Calu3 (cell line): Measurements from ENCODE around the gene PPY. TPM values are rescaled to one million over a fixed set of nuclear protein-coding genes. Genes with fewer than 3 reads are reported as not detected.

ENCODE experiments used
- BruUV-seq: library from RNA; stranded (reverse); fragments of 400-500 nt; replicated peaks from 2 replicates; lab custom pipeline; 2021; lab: Mats Ljungman, UMichigan
- CTCF ChIA-PET: fragments of 300-600 bp; sonication (Branson Sonifier 250); formaldehyde crosslinking; loops from one replicate; lab custom pipeline; 2022; ENCODE audit warnings: antibody characterized with exemption; lab: Charles Lee
- DNase-seq: peaks from one replicate; pipeline ENCODE4 v3.0.0; 2022
- H3K27ac Mint-ChIP-seq: one replicate; pipeline ENCODE4 v1.8.0; 2022; ENCODE audit warnings: mixed read lengths; ENCODE audit not compliant: unreplicated experiment
- H3K27me3 Mint-ChIP-seq: one replicate; pipeline ENCODE4 v1.8.0; 2022; ENCODE audit warnings: mixed read lengths; ENCODE audit not compliant: unreplicated experiment
- H3K36me3 Mint-ChIP-seq: one replicate; pipeline ENCODE4 v1.8.0; 2022; ENCODE audit warnings: mild to moderate bottlenecking, moderate library complexity, mixed read lengths; ENCODE audit not compliant: insufficient read depth, unreplicated experiment
- H3K4me1 Mint-ChIP-seq: one replicate; pipeline ENCODE4 v1.8.0; 2022; ENCODE audit warnings: mild to moderate bottlenecking, low read depth, mixed read lengths; ENCODE audit not compliant: unreplicated experiment
- H3K4me3 Mint-ChIP-seq: one replicate; pipeline ENCODE4 v1.8.0; 2022; ENCODE audit warnings: mild to moderate bottlenecking, low read depth, moderate library complexity, mixed read lengths; ENCODE audit not compliant: unreplicated experiment
- H3K9me3 Mint-ChIP-seq: one replicate; pipeline ENCODE4 v1.8.0; 2022; ENCODE audit warnings: low read depth, mixed read lengths; ENCODE audit not compliant: unreplicated experiment
- intact Hi-C: fragments of 100-400 bp; cut with micrococcal nuclease; formaldehyde crosslinking; loops from one replicate; pipeline ENCODE4 v1.10.0; 2022; ENCODE audit not compliant: unreplicated experiment
- total RNA-seq: library from RNA; stranded (reverse); gene quantifications from 2 replicates; pipeline ENCODE4 v1.2.3, GENCODE V29; 2022
- TF ChIP-seq, protein P1 (sequence below): fragments of 200-600 bp; IDR thresholded peaks from one replicate; pipeline ENCODE4 v1.8.0; 2022; ENCODE audit warnings: antibody characterized with exemption; ENCODE audit not compliant: unreplicated experiment

The PPY gene
- total RNA-seq, 1 experiment from 2014 or later: not detected

DNA sequence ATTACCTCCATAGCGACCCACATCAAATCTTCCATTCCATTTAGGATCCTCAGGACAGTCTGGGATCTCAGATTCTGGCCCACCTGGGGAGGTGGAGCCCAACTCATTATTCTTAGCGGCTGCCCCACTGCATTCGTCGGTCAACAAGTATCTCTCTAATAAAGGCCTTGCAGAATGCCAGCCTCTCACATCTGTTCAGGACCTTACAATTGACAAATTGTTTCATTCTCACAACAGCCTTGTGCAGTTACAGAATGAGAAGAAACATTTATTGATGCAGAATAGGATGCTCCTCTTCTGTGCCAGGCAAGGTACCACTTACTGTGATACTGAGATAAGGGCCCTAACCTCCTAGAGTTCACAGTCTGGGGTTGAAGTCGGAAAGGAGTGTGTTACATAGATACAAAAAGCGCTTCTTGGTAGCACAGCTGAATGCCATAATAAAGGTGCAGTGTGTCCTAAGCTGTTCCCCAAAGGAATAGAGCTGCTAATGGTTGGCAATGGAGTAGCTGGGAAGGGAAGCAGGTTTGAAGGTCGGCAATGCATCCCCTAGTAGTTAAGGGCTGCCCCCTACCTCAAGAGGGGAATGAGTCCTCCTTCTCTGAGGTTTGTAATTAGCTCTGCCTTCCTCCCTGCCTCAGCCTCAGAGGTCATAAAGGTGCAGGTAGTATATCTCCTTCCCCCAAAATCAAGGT is 32.6 kb downstream of the PPY start:
- Mint-ChIP-seq H3K9me3 (no peaks in the 10 kb centered on the region), H3K36me3 (peaks cover 16% of the 10 kb centered on the region), H3K4me1 (peaks cover 14% of the 10 kb centered on the region), H3K27me3 (peaks cover 52% of the 10 kb centered on the region), H3K4me3 (no peak overlapping the region), H3K27ac (no peak overlapping the region)
- intact Hi-C loops: no loop called here
- TF ChIP-seq, protein P1, sequence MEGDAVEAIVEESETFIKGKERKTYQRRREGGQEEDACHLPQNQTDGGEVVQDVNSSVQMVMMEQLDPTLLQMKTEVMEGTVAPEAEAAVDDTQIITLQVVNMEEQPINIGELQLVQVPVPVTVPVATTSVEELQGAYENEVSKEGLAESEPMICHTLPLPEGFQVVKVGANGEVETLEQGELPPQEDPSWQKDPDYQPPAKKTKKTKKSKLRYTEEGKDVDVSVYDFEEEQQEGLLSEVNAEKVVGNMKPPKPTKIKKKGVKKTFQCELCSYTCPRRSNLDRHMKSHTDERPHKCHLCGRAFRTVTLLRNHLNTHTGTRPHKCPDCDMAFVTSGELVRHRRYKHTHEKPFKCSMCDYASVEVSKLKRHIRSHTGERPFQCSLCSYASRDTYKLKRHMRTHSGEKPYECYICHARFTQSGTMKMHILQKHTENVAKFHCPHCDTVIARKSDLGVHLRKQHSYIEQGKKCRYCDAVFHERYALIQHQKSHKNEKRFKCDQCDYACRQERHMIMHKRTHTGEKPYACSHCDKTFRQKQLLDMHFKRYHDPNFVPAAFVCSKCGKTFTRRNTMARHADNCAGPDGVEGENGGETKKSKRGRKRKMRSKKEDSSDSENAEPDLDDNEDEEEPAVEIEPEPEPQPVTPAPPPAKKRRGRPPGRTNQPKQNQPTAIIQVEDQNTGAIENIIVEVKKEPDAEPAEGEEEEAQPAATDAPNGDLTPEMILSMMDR: no peak
- BruUV-seq: no TSS peak
- no peak for DNase-seq
- CTCF ChIA-PET: interaction anchor here (0.6 to 3.3 kb wide), 14 partner anchors 8 to 990 kb away, joined by 3 to 24 read pairs (median 4); partner anchors contain the start of gene CD300LG

DNA sequence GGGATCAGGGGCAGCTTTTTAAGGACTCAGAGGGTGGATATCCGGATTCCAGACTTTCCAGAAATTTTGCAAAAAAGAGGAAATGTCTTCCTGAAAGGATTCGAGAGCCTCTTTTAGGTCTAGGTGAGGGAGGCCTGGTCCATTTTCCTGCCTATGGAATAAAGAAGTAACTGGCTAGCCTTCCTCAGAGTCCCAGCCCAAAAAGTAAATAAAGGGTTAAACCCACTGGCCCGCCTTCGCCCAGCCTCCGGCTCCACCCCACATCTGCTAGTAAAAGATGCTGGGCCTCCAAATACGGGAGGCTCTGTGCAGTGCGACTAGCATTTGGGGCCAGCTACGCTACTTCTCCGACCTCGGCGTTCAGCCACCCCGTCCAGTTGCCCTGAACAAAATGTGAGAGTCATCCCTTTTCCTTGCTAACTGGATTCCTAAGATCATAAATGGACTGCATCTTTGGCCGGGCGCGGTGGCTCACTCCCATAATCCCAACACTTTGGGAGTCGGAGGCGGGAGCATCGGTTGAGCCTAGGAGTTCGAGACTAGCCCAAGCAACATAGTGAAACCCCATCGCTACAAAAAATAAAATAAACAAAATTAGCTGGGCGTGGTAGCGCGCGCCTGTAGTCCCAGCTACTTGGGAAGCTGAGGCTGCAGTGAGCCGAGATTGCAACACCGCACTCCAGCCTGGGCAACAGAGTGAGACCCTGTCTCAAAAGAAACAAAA is 34.1 kb downstream of the PPY start:
- Mint-ChIP-seq H3K27ac (no peak overlapping the region), H3K9me3 (no peaks in the 10 kb centered on the region), H3K4me1 (peaks cover 14% of the 10 kb centered on the region), H3K36me3 (peaks cover 16% of the 10 kb centered on the region), H3K4me3 (no peak overlapping the region), H3K27me3 (peaks cover 67% of the 10 kb centered on the region)
- BruUV-seq: no TSS peak
- peak; percentile 55 for DNase-seq
- intact Hi-C loops: loop anchor here (1.0 kb wide), 1 partner anchor 28 kb away; no protein-coding TSS in a partner anchor
- TF ChIP-seq, protein P1: no peak
- CTCF ChIA-PET: interaction anchor here (1.4 to 3.3 kb wide), 2 partner anchors 29 to 36 kb away, joined by 7 to 24 read pairs; no protein-coding TSS in a partner anchor

DNA sequence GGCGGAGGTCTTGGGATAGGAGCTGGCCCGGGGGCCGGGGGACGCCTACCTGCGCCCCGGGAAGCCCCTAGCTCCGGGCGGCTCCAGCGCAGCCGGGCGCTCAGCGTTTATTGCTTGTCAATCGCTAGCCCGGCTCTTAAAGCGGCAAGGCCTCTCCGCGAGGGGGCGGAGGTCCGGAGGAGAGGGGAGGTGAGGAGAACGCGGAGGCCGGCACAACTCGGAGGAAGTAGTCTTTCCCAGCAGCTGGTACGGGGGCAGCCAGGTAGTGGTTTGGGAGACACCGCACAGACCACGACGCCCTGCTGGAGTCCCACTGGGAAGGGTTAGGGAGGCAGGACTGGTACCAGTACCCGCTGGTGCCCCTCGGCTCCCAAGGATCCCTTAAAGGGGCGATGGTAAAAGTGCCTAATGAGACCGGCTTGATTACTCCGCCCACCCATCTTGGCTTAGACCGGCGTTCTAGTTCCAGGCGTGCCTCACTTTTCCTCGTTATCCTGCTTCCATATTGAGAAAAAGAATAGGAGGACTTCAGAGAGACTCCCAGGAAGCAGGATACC is 34.8 kb downstream of the PPY start, which contains the start of gene MPP2:
Gene MPP2 (minus strand): TSS at position 112 of the 557 bp plus-strand sequence. CDS start 3,076 bp downstream, outside the sequence.
- Mint-ChIP-seq H3K9me3 (no peaks in the 10 kb centered on the region), H3K4me3 (peak within 1 kb of the TSS; percentile 50), H3K27me3 (peaks cover 73% of the 10 kb centered on the region), H3K27ac (no peak within 1 kb of the TSS), H3K4me1 (peaks cover 14% of the 10 kb centered on the region), H3K36me3 (peaks cover 16% of the 10 kb centered on the region)
- TF ChIP-seq, protein P1: peak; percentile 34
- CTCF ChIA-PET: interaction anchor here (1.0 to 3.3 kb wide), 3 partner anchors 28 to 135 kb away, joined by 3 to 24 read pairs (median 7); no protein-coding TSS in a partner anchor
- peak; percentile 57 for DNase-seq
- no TSS peak for BruUV-seq
- intact Hi-C loops: no loop called here

DNA sequence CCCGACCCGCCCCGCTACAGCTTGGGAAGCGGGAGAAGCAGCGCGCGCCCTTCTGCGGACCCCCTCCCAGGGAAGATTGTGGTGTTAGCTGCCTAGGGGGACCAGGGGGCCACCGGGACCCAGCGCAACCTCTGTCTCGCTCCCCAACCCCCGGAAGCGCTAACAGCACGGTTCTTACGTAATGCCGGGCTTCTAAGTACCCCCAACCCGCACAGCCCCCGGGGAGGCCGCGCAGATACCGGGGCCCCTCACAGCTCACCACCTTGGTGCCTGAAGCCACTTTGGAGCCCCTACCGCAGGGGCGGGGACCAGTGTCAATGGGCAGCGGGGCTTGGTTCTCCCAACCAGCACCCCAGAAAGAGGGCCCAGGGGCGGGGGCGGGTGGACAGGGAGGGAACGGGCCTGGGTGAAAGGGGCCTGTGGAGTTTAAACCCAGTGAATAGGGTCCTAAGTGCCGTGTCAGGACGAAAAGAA is 35.3 kb downstream of the PPY start:
- H3K4me3 Mint-ChIP-seq: peak overlapping the region; percentile 50

More for the DNA sequence above, 35.3 kb downstream of the PPY start:
- DNase-seq: no peak
- Mint-ChIP-seq H3K4me1 (peaks cover 14% of the 10 kb centered on the region), H3K27me3 (peaks cover 78% of the 10 kb centered on the region), H3K27ac (no peak overlapping the region), H3K9me3 (no peaks in the 10 kb centered on the region), H3K36me3 (peaks cover 16% of the 10 kb centered on the region)
- CTCF ChIA-PET: interaction anchor here (0.6 to 1.0 kb wide), 3 partner anchors 100 to 409 kb away, joined by 3 to 5 read pairs (median 4); no protein-coding TSS in a partner anchor
- TF ChIP-seq, protein P1: no peak
- intact Hi-C loops: no loop called here
- no TSS peak for BruUV-seq
